Right renal cortex interstitium (tissue), 3 donors: Measurements from ENCODE around the gene BTBD3. TPM values are rescaled to one million over a fixed set of nuclear protein-coding genes. Genes with fewer than 3 reads are reported as not detected.

Experiments used
- DNase-seq, 3 donors: peaks; one replicate each; pipeline ENCODE4 v3.0.0-alpha.2; 2013; ENCODE audit warnings: low read depth in 3 of 3, low spot score in 2 of 3
- polyA plus RNA-seq, 3 donors: library from polyadenylated mRNA; unstranded; fragments of 120-200 nt; gene quantifications; one replicate each; pipeline ENCODE4 v1.2.1, GENCODE V29; 2013; ENCODE audit not compliant: insufficient read length in 3 of 3

BTBD3 gene
- polyA plus RNA-seq, 3 donors = 65.3 to 74.3 (median 69.8) TPM

GRCh38 chr20:11965602-11966001 lies 47.9 kb downstream of the BTBD3 start:
- DNase-seq = no peak

- no peak for DNase-seq
These were observed 48.5 kb downstream of the BTBD3 start for GRCh38 chr20:11966186-11966585.

- no peak for DNase-seq
These were observed 52.6 kb downstream of the BTBD3 start for GRCh38 chr20:11970243-11970836.

GRCh38 chr20:11972478-11972877 lies 54.8 kb downstream of the BTBD3 start:
- no peak for DNase-seq
